ENCODE measurements around the gene PPFIBP1. TPM values are rescaled to one million over a fixed set of nuclear protein-coding genes. Genes with fewer than 3 reads are reported as not detected.
"Not testable (repeated sequence)": the region's sequence is repeated elsewhere in the genome, so short reads cannot be mapped to it uniquely, and the experiment has no call there.

PPFIBP1 gene
- polyA plus RNA-seq, 1 donor (not counting 4 experiments of a cell fraction or from before 2014, with no cell fraction given): 83.5 TPM

DNA sequence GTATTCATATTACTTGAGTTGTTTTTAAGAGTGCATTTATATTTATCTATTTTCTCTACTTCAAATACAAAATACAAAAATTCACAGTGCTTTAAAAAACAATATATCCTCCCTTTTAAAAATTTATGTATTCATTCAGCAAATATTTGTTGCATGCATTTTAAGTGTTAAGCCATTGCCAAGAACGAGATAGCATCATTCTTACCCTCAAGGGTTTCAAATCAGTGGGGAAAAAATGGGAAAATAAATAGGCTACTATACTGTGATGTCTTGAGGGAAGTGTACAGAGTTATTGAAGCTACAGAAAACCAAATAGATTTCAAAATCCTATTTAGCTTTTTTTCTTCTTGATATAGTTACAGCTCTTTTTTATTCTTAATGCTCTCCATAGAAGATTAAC is 209.8 kb downstream of the PPFIBP1 start:
- no peaks in the 10 kb centered on the region for H3K4me1 ChIP-seq (ENCODE audit: control insufficient read depth, extremely low read depth, insufficient read depth, low read length)
- no peaks in the 10 kb centered on the region for H4K20me1 ChIP-seq (ENCODE audit: control insufficient read depth, extremely low read depth, insufficient read depth, low read length)
- peaks cover 6 to 12% of the 10 kb centered on the region in 2 experiments for H3K36me3 ChIP-seq (ENCODE audit: control insufficient read depth in 2 of 2, extremely low read depth in 1 of 2, insufficient read depth in 2 of 2, low read length in 2 of 2)
- H3K27me3 ChIP-seq (ENCODE audit: control insufficient read depth, extremely low read depth, insufficient read depth, low read length): no peaks in the 10 kb centered on the region
- no peaks in the 10 kb centered on the region for H3K9me3 ChIP-seq (ENCODE audit: control insufficient read depth, low read depth, low read length)
- no peak for DNase-seq (ENCODE audit: low read depth, low spot score)
- no peaks in the 10 kb centered on the region for H3K9me1 ChIP-seq (ENCODE audit: control insufficient read depth, extremely low read depth, insufficient read depth, low read length)
- no peak overlapping the region for H2AFZ ChIP-seq (ENCODE audit: control insufficient read depth, low read length)
- TF ChIP-seq, protein P1, sequence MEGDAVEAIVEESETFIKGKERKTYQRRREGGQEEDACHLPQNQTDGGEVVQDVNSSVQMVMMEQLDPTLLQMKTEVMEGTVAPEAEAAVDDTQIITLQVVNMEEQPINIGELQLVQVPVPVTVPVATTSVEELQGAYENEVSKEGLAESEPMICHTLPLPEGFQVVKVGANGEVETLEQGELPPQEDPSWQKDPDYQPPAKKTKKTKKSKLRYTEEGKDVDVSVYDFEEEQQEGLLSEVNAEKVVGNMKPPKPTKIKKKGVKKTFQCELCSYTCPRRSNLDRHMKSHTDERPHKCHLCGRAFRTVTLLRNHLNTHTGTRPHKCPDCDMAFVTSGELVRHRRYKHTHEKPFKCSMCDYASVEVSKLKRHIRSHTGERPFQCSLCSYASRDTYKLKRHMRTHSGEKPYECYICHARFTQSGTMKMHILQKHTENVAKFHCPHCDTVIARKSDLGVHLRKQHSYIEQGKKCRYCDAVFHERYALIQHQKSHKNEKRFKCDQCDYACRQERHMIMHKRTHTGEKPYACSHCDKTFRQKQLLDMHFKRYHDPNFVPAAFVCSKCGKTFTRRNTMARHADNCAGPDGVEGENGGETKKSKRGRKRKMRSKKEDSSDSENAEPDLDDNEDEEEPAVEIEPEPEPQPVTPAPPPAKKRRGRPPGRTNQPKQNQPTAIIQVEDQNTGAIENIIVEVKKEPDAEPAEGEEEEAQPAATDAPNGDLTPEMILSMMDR (optimal IDR thresholded peaks at IDR 0.05 in 1 of 3, IDR thresholded peaks at IDR 0.05 in 1 of 3, conservative IDR thresholded peaks at IDR 0.05 in 1 of 3; ENCODE audit: extremely low read depth in 1 of 3, insufficient read depth in 2 of 3, low read length in 3 of 3): no peak
- TF ChIP-seq EZH2 (IDR thresholded peaks at IDR 0.05; ENCODE audit: low read length): no peak
- no peak overlapping the region for H3K9ac ChIP-seq (ENCODE audit: control insufficient read depth, extremely low read depth, insufficient read depth, low read length)
- H3K27ac ChIP-seq (ENCODE audit: control insufficient read depth, insufficient read depth, low read length): no peak overlapping the region
- FAIRE-seq: no peak
- no peak overlapping the region for H3K4me2 ChIP-seq (ENCODE audit: control insufficient read depth, extremely low read depth, insufficient read depth, low read depth, low read length)
- H3K79me2 ChIP-seq (ENCODE audit: control insufficient read depth, insufficient read depth, low read length): peaks cover 3% of the 10 kb centered on the region
- H3K4me3 ChIP-seq (ENCODE audit: control insufficient read depth in 2 of 3, extremely low read depth in 1 of 3, insufficient read depth in 2 of 3, low read depth in 1 of 3, low read length in 3 of 3): no peak overlapping the region
- dilution Hi-C loops (cut with MboI; ENCODE audit: extremely low pct_ligation_motif_present, low sequenced_read_pairs): no loop called here

DNA sequence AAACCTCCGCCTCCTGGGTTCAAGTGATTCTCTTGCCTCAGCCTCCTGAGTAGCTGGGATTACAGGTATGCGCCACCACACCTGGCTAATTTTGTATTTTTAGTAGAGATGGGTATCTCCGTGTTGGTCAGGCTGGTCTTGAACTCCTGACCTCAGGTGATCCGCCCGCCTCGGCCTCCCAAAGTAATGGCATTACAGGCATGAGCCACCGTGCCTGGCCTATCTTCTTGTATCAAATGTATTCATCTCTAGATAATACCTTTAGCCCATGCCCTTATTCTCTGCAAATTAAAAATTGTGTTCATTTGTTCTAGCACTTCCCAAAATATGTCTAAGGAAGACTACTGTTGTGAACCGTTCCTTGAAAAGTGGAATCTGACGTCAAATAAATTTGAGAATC is 210.3 kb downstream of the PPFIBP1 start:
- H3K27me3 ChIP-seq (ENCODE audit: control insufficient read depth, extremely low read depth, insufficient read depth, low read length); H3K9me3 ChIP-seq (ENCODE audit: control insufficient read depth, low read depth, low read length); H3K9me1 ChIP-seq (ENCODE audit: control insufficient read depth, extremely low read depth, insufficient read depth, low read length); H3K27ac ChIP-seq (ENCODE audit: control insufficient read depth, insufficient read depth, low read length); FAIRE-seq; dilution Hi-C loops (cut with MboI; ENCODE audit: extremely low pct_ligation_motif_present, low sequenced_read_pairs); H3K9ac ChIP-seq (ENCODE audit: control insufficient read depth, extremely low read depth, insufficient read depth, low read length); H3K4me1 ChIP-seq (ENCODE audit: control insufficient read depth, extremely low read depth, insufficient read depth, low read length); H3K4me2 ChIP-seq (ENCODE audit: control insufficient read depth, extremely low read depth, insufficient read depth, low read depth, low read length); H2AFZ ChIP-seq (ENCODE audit: control insufficient read depth, low read length); DNase-seq (ENCODE audit: low read depth, low spot score); H3K4me3 ChIP-seq (ENCODE audit: control insufficient read depth in 2 of 3, extremely low read depth in 1 of 3, insufficient read depth in 2 of 3, low read depth in 1 of 3, low read length in 3 of 3); H4K20me1 ChIP-seq (ENCODE audit: control insufficient read depth, extremely low read depth, insufficient read depth, low read length); H3K79me2 ChIP-seq (ENCODE audit: control insufficient read depth, insufficient read depth, low read length): not testable (repeated sequence)
- H3K36me3 ChIP-seq (ENCODE audit: control insufficient read depth in 2 of 2, extremely low read depth in 1 of 2, insufficient read depth in 2 of 2, low read length in 2 of 2): peaks cover 6 to 14% of the 10 kb centered on the region in 2 experiments

DNA sequence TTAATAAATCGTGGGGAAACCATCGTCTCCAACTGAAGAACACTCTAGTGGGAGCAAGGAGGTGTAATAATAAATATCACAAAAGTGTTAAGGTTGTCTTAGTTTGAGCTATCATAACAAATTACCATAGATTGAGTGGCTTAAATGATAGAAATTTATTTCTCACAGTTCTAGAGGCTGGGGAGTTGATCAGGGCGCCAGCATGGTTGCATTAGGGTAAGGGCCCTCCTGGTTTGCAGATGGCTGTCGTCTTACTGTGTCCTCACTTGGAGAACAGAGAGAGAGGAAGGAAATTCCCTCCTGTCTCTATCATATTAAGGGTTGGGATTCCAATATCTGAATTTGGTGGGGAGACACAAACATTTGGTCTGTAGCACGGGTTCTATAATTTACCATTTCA is 219.6 kb downstream of the PPFIBP1 start:
- H3K27ac ChIP-seq (ENCODE audit: control insufficient read depth, insufficient read depth, low read length): no peak overlapping the region
- peaks cover 8% of the 10 kb centered on the region for H3K79me2 ChIP-seq (ENCODE audit: control insufficient read depth, insufficient read depth, low read length)
- dilution Hi-C loops (cut with MboI; ENCODE audit: extremely low pct_ligation_motif_present, low sequenced_read_pairs): no loop called here
- H3K9me3 ChIP-seq (ENCODE audit: control insufficient read depth, low read depth, low read length): no peaks in the 10 kb centered on the region
- DNase-seq (ENCODE audit: low read depth, low spot score): no peak
- no peak for FAIRE-seq
- H4K20me1 ChIP-seq (ENCODE audit: control insufficient read depth, extremely low read depth, insufficient read depth, low read length): no peaks in the 10 kb centered on the region
- TF ChIP-seq EZH2 (IDR thresholded peaks at IDR 0.05; ENCODE audit: low read length): no peak
- TF ChIP-seq, protein P1 (optimal IDR thresholded peaks at IDR 0.05 in 1 of 3, IDR thresholded peaks at IDR 0.05 in 1 of 3, conservative IDR thresholded peaks at IDR 0.05 in 1 of 3; ENCODE audit: extremely low read depth in 1 of 3, insufficient read depth in 2 of 3, low read length in 3 of 3): no peak
- H2AFZ ChIP-seq (ENCODE audit: control insufficient read depth, low read length): no peak overlapping the region
- peaks cover 24% of the 10 kb centered on the region for H3K4me1 ChIP-seq (ENCODE audit: control insufficient read depth, extremely low read depth, insufficient read depth, low read length)
- H3K9me1 ChIP-seq (ENCODE audit: control insufficient read depth, extremely low read depth, insufficient read depth, low read length): no peaks in the 10 kb centered on the region
- peaks cover 6 to 24% of the 10 kb centered on the region in 2 experiments for H3K36me3 ChIP-seq (ENCODE audit: control insufficient read depth in 2 of 2, extremely low read depth in 1 of 2, insufficient read depth in 2 of 2, low read length in 2 of 2)
- no peak overlapping the region for H3K4me3 ChIP-seq (ENCODE audit: control insufficient read depth in 2 of 3, extremely low read depth in 1 of 3, insufficient read depth in 2 of 3, low read depth in 1 of 3, low read length in 3 of 3)
- H3K27me3 ChIP-seq (ENCODE audit: control insufficient read depth, extremely low read depth, insufficient read depth, low read length): no peaks in the 10 kb centered on the region
- H3K4me2 ChIP-seq (ENCODE audit: control insufficient read depth, extremely low read depth, insufficient read depth, low read depth, low read length): no peak overlapping the region
- no peak overlapping the region for H3K9ac ChIP-seq (ENCODE audit: control insufficient read depth, extremely low read depth, insufficient read depth, low read length)
